HL-60 (cell line): ENCODE results near the gene XPNPEP1.

Experiments
- DNase-seq, 2 experiments: peaks; one replicate each; pipeline ENCODE4 v3.0.0-alpha.2; 2010 to 2020; ENCODE audit warnings: low read depth in 1 of 2, low spot score in 1 of 2
- H3K27ac ChIP-seq: fragments of 250-450 bp; sonication (Bioruptor Pico); replicated peaks from 2 replicates; pipeline ENCODE4 v1.5.1; 2020; ENCODE audit warnings: mild to moderate bottlenecking, moderate library complexity
- H3K27me3 ChIP-seq: fragments of 250-450 bp; sonication (Bioruptor Pico); 2 replicates; pipeline ENCODE4 v1.5.1; 2021; ENCODE audit warnings: mild to moderate bottlenecking, moderate library complexity; ENCODE audit not compliant: insufficient read depth, poor library complexity, severe bottlenecking
- H3K4me3 ChIP-seq: replicated peaks from 2 replicates; pipeline ENCODE4 v1.5.1; 2011; ENCODE audit warnings: mild to moderate bottlenecking, control low read depth, low read length; ENCODE audit not compliant: insufficient read depth
- CTCF ChIP-seq: IDR thresholded peaks from one replicate; pipeline ENCODE4 v1.5.1; 2011; ENCODE audit warnings: low read length, control low read depth, inconsistent platforms; ENCODE audit not compliant: insufficient read depth
- GABPA ChIP-seq: IDR thresholded peaks from 2 replicates; pipeline ENCODE4 v1.6.1; 2012; ENCODE audit warnings: low read depth
- POLR2AphosphoS5 ChIP-seq: IDR thresholded peaks from 2 replicates; pipeline ENCODE4 v1.6.1; 2012; ENCODE audit warnings: low read depth
- REST ChIP-seq: IDR thresholded peaks from 2 replicates; pipeline ENCODE4 v1.6.1; 2012; ENCODE audit warnings: low read depth; ENCODE audit not compliant: insufficient replicate concordance
- SPI1 ChIP-seq: IDR thresholded peaks from 2 replicates; pipeline ENCODE4 v1.6.1; 2012; ENCODE audit warnings: low read depth, mild to moderate bottlenecking, borderline replicate concordance

The XPNPEP1 gene

GRCh38 chr10:109912335-109913281 is 10.7 kb downstream of the XPNPEP1 start:
- Histone ChIP-seq H3K4me3 (no peak overlapping the region), H3K27ac (0 out of 2 replicates have a peak overlapping the region, but pooled peaks have one; percentile 4)

GRCh38 chr10:109911903-109912302 is 11.4 kb downstream of the XPNPEP1 start:
- no peak for DNase-seq
- Histone ChIP-seq H3K27me3 (no peaks in the 10 kb centered on the region), H3K27ac (no peak overlapping the region), H3K4me3 (no peak overlapping the region)
- TF ChIP-seq POLR2AphosphoS5 (no peak), SPI1 (no peak), GABPA (no peak), CTCF (no peak), REST (no peak)

More at GRCh38 chr10:109912335-109913281, 10.7 kb downstream of the XPNPEP1 start:
- no peaks in the 10 kb centered on the region for H3K27me3 ChIP-seq
- no peak for TF ChIP-seq REST
- TF ChIP-seq CTCF, result no peak
- TF ChIP-seq POLR2AphosphoS5, result no peak
- TF ChIP-seq GABPA, result no peak
- TF ChIP-seq SPI1, result no peak
- no peak for DNase-seq

GRCh38 chr10:109906316-109906715 is 17.0 kb downstream of the XPNPEP1 start:
- Histone ChIP-seq H3K27me3 (no peaks in the 10 kb centered on the region), H3K4me3 (no peak overlapping the region), H3K27ac (no peak overlapping the region)
- no peak for DNase-seq
- TF ChIP-seq POLR2AphosphoS5 (no peak), GABPA (no peak), REST (no peak), SPI1 (no peak), CTCF (no peak)
